Measurements from ENCODE around the gene CLEC4D.
"Not testable (repeated sequence)": the region's sequence is repeated elsewhere in the genome, so short reads cannot be mapped to it uniquely, and the experiment has no call there.

GRCh38 chr12:8537820-8538219 is 24.5 kb downstream of the CLEC4D start:
- not testable (repeated sequence) for TF ChIP-seq CTCF, POLR2AphosphoS5, POLR2A (IDR thresholded peaks at IDR 0.05)
